SH-SY5Y (cell line): ENCODE data around the gene ARTN.

Source experiments
- GATA2 ChIP-seq: IDR thresholded peaks from 2 replicates; pipeline ENCODE4 v1.6.1; 2011; ENCODE audit warnings: mild to moderate bottlenecking, low read depth, low read length
- GATA3 ChIP-seq: IDR thresholded peaks from 2 replicates; pipeline ENCODE4 v1.6.1; 2011; ENCODE audit warnings: low read depth, mild to moderate bottlenecking, low read length, moderate library complexity

DNA sequence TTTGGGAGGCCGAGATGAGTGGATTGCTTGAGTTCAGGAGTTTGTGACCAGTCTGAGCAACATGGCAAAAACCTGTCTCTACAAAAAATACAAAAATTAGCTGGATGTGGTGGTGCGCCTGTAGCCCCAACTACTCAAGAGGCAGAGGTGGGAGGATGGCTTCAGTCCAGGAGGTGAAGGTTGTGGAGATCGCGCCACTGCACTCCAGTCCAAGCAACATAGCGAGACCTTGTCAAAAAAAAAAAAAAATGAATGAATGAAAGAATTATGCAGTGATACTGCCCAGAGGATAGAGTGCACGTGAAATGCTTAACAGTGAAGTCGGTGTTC lies 35.8 kb downstream of the ARTN start:
- TF ChIP-seq GATA3 = no peak
- TF ChIP-seq GATA2 = no peak
